CD8-positive, alpha-beta memory T cell (primary cell): ENCODE data around the gene QSOX1. TPM values are rescaled to one million over a fixed set of nuclear protein-coding genes. Genes with fewer than 3 reads are reported as not detected.

Source experiments
- CTCF ChIA-PET: fragments of 350-600 bp; sonication (Branson Sonifier 250); formaldehyde crosslinking; loops from one replicate; lab custom pipeline; 2021; ENCODE audit warnings: antibody characterized with exemption; lab: Charles Lee
- POLR2A ChIA-PET: fragments of 350-600 bp; sonication (Branson Sonifier 250); formaldehyde crosslinking; loops from one replicate; lab custom pipeline; 2021; ENCODE audit warnings: antibody characterized with exemption; lab: Charles Lee
- DNase-seq, 5 donors: peaks; one replicate each; pipeline versions ENCODE4 v3.0.0 to v3.0.0-alpha.2; 2020 to 2022; ENCODE audit warnings: mixed read lengths in 1 of 5
- H3K27ac ChIP-seq: one replicate; pipeline ENCODE4 v1.7.0; 2013; ENCODE audit warnings: low read depth, mild to moderate bottlenecking, low read length, moderate library complexity
- H3K27me3 ChIP-seq: 2 replicates; pipeline ENCODE4 v1.7.0; 2013; ENCODE audit warnings: low read length, mild to moderate bottlenecking; ENCODE audit not compliant: insufficient read depth, poor library complexity, severe bottlenecking
- H3K36me3 ChIP-seq: 2 replicates; pipeline ENCODE4 v1.7.0; 2013; ENCODE audit warnings: mild to moderate bottlenecking, low read length, moderate library complexity; ENCODE audit not compliant: insufficient read depth
- H3K4me1 ChIP-seq: 2 replicates; pipeline ENCODE4 v1.7.0; 2013; ENCODE audit warnings: mild to moderate bottlenecking, low read length, moderate library complexity; ENCODE audit not compliant: insufficient read depth
- H3K4me3 ChIP-seq: 2 replicates; pipeline ENCODE4 v1.7.0; 2013; ENCODE audit warnings: mild to moderate bottlenecking, low read length
- H3K9me3 ChIP-seq: 2 replicates; pipeline ENCODE4 v1.7.0; 2013; ENCODE audit warnings: mild to moderate bottlenecking, low read length
- H3K27ac Mint-ChIP-seq, 8 donors: one replicate each; pipeline ENCODE4 v1.8.0; 2020 to 2021; ENCODE audit warnings: mixed read lengths in 8 of 8, mild to moderate bottlenecking in 6 of 8, inconsistent platforms in 3 of 8, moderate library complexity in 3 of 8
- H3K27me3 Mint-ChIP-seq, 2 donors: one replicate each; pipeline ENCODE4 v1.8.0; 2020 to 2021; ENCODE audit warnings: mixed read lengths in 2 of 2, mild to moderate bottlenecking in 1 of 2, moderate library complexity in 1 of 2
- H3K36me3 Mint-ChIP-seq, 3 donors: one replicate each; pipeline ENCODE4 v1.8.0; 2020 to 2021; ENCODE audit warnings: mixed read lengths in 3 of 3, inconsistent platforms in 1 of 3, mild to moderate bottlenecking in 1 of 3
- H3K4me1 Mint-ChIP-seq, 3 donors: one replicate each; pipeline ENCODE4 v1.8.0; 2020 to 2021; ENCODE audit warnings: mixed read lengths in 3 of 3, inconsistent platforms in 1 of 3, mild to moderate bottlenecking in 1 of 3
- H3K4me3 Mint-ChIP-seq, 7 donors: one replicate each; pipeline ENCODE4 v1.8.0; 2020 to 2021; ENCODE audit warnings: mixed read lengths in 7 of 7, mild to moderate bottlenecking in 6 of 7, moderate library complexity in 4 of 7, inconsistent platforms in 2 of 7
- H3K9me3 Mint-ChIP-seq, 5 donors: one replicate each; pipeline ENCODE4 v1.8.0; 2020 to 2022; ENCODE audit warnings: mixed read lengths in 5 of 5, mild to moderate bottlenecking in 3 of 5, moderate library complexity in 2 of 5, inconsistent platforms in 1 of 5
- polyA plus RNA-seq: library from polyadenylated mRNA; unstranded; fragments of 300-500 nt; fragmentation: Illumina TruSeq; gene quantifications from one replicate; pipeline ENCODE4 v1.2.3, GENCODE V29; 2021
- total RNA-seq, 2 experiments: library from RNA; stranded (reverse); gene quantifications; one replicate each; pipeline ENCODE4 v1.2.3, GENCODE V29; 2021

The QSOX1 gene
- total and polyA plus RNA-seq, 3 experiments from 2014 or later, result 14.2 to 33.3 (median 32.9) TPM

DNA sequence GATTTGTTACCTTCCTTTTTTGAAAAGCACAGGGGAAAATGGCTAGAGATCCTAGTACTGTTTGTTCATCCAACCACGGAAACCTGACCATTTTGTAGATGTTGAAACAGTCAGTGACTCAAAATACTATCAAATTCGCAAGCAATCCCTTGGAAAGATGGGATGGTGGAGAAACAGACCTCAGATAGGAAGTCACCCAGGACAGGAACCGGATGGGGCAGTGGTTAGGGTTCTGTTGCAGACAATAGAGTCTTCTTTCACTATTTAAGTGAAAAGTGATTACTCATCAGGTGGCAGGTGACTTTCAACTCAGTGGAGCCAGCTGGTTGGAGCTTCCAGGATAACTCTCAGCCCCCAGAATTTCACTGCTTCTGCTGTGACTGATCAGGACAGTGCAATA is 92.4 kb downstream of the QSOX1 start:
- Mint-ChIP-seq H3K4me3 (no peak overlapping the region), H3K27ac (no peak overlapping the region), H3K4me1 (peaks cover 0 to 8% (median 0%) of the 10 kb centered on the region in 3 donors), H3K9me3 (no peaks in the 10 kb centered on the region), H3K27me3 (peaks cover 25 to 60% of the 10 kb centered on the region in 2 donors), H3K36me3 (no peaks in the 10 kb centered on the region)
- H3K4me3 ChIP-seq, result no peak overlapping the region
- no peaks in the 10 kb centered on the region for H3K4me1 ChIP-seq
- H3K36me3 ChIP-seq, result no peaks in the 10 kb centered on the region
- peak in 1 of 5 donors; percentile 0 for DNase-seq
- H3K27me3 ChIP-seq, result peaks cover 8% of the 10 kb centered on the region
- H3K9me3 ChIP-seq, result no peaks in the 10 kb centered on the region
- POLR2A ChIA-PET, result no interaction called here
- CTCF ChIA-PET, result no interaction called here
- H3K27ac ChIP-seq, result no peak overlapping the region

DNA sequence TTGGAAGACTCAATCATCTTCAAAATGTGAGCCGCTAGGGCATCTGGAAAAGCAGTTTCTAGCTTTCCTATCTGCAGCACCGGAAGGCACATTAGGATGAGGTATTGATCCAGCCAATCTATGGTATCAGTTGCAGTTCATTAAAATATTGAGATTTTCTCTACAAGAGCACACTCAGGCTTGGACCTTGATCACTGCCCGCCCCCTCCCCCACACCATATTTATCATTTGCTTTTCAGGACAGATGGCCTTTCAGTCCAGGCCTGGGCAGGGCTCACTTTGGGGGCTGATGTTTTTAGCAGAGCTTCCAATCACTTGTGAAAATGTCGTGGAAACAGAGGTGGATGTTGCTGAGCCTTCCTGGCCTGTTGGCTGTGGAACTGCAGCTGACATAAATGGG is 92.9 kb downstream of the QSOX1 start:
- Histone ChIP-seq H3K4me3 (no peak overlapping the region), H3K36me3 (no peaks in the 10 kb centered on the region), H3K27ac (no peak overlapping the region), H3K4me1 (no peaks in the 10 kb centered on the region), H3K27me3 (peaks cover 13% of the 10 kb centered on the region), H3K9me3 (no peaks in the 10 kb centered on the region)
- H3K27me3 Mint-ChIP-seq, result peaks cover 22 to 60% of the 10 kb centered on the region in 2 donors
- H3K27ac Mint-ChIP-seq, result no peak overlapping the region
- POLR2A ChIA-PET, result no interaction called here
- H3K4me1 Mint-ChIP-seq, result peaks cover 2 to 8% (median 2%) of the 10 kb centered on the region in 3 donors
- no peaks in the 10 kb centered on the region for H3K9me3 Mint-ChIP-seq
- CTCF ChIA-PET, result no interaction called here
- no peak overlapping the region for H3K4me3 Mint-ChIP-seq
- no peaks in the 10 kb centered on the region for H3K36me3 Mint-ChIP-seq
- DNase-seq, result peak in 1 of 5 donors; percentile 16

DNA sequence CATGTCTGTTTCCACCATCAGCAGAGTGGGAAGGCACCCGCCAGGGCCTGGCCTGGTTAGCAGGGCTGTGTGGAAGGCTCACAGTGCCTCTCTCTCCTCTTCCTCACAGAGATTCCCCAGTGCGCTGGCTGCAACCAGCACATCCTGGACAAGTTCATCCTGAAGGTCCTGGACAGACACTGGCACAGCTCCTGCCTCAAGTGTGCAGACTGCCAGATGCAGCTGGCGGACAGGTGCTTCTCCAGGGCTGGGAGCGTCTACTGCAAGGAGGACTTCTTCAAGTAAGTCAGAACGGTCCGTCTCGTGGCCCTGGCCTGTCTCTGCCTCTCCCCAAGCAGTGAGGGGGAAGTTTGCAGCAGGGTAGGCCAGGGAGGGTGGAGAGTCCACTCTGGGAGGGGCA is 93.5 kb downstream of the QSOX1 start:
- CTCF ChIA-PET, result no interaction called here

DNA sequence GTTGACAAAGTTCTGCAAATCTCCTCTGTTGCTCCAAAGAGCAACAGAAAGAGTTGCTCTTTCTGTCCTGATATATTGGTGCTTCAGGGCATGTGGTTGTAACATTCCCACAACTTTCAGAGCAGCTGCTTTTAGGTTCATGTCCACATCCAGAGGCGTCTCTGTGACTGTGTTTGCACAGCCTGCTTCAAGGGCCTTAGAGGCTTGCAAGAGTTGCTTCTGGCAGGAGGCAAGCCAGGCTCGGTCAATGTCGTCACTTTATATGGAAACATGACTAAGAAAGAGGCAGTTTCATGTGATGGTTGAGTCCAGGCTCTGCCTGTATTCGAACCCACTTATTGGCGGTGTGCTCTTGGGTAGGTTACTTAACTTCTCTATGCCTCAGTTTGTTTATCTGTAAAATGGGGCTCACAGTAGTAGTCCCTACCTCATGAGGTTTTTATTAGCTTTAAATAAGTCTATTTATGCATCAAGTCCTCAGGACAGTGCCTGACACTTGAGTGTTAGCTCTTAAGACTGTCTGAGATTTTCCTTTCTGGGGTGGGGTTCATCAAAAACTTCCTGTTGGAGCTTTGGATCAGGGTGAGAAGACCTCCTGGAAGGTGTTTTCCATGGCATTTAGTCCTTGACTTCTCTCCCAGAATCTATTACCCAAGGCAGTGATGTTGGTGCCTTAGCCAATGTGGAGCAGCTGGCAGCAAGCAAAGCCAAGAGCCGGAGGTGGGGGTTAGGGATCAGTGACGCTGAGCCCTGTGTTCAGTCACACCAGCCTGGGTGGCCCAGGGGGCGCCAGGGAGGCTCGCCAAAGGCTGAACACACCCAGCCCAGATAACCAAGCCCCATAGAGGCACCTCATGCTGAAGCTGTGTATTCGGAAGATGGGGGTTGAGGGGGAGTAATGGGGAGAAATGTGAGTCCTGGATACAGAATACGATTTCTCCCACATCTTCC is 94.3 kb downstream of the QSOX1 start:
- H3K4me1 ChIP-seq, result no peaks in the 10 kb centered on the region
- POLR2A ChIA-PET, result no interaction called here
- CTCF ChIA-PET, result no interaction called here
- H3K9me3 Mint-ChIP-seq, result no peaks in the 10 kb centered on the region
- peaks cover 22% of the 10 kb centered on the region for H3K27me3 ChIP-seq
- no peak overlapping the region for H3K4me3 ChIP-seq
- H3K36me3 Mint-ChIP-seq, result no peaks in the 10 kb centered on the region
- no peak overlapping the region for H3K4me3 Mint-ChIP-seq
- no peak overlapping the region for H3K27ac ChIP-seq
- H3K27ac Mint-ChIP-seq, result no peak overlapping the region
- peaks cover 32 to 67% of the 10 kb centered on the region in 2 donors for H3K27me3 Mint-ChIP-seq
- H3K4me1 Mint-ChIP-seq, result peaks cover 2 to 8% (median 3%) of the 10 kb centered on the region in 3 donors
- peak in 1 of 5 donors; percentile 29 for DNase-seq
- no peaks in the 10 kb centered on the region for H3K9me3 ChIP-seq
- H3K36me3 ChIP-seq, result no peaks in the 10 kb centered on the region

More for the DNA sequence above, 93.5 kb downstream of the QSOX1 start:
- no peaks in the 10 kb centered on the region for H3K9me3 ChIP-seq
- peaks cover 19% of the 10 kb centered on the region for H3K27me3 ChIP-seq
- no peaks in the 10 kb centered on the region for H3K9me3 Mint-ChIP-seq
- peaks cover 2 to 8% (median 3%) of the 10 kb centered on the region in 3 donors for H3K4me1 Mint-ChIP-seq
- H3K36me3 ChIP-seq, result no peaks in the 10 kb centered on the region
- H3K27me3 Mint-ChIP-seq, result peaks cover 24 to 65% of the 10 kb centered on the region in 2 donors
- H3K4me1 ChIP-seq, result no peaks in the 10 kb centered on the region
- DNase-seq, result peak in 1 of 5 donors; percentile 32
- no peaks in the 10 kb centered on the region for H3K36me3 Mint-ChIP-seq
- POLR2A ChIA-PET, result no interaction called here
- no peak overlapping the region for H3K4me3 Mint-ChIP-seq
- H3K4me3 ChIP-seq, result no peak overlapping the region
- H3K27ac Mint-ChIP-seq, result no peak overlapping the region
- no peak overlapping the region for H3K27ac ChIP-seq

DNA sequence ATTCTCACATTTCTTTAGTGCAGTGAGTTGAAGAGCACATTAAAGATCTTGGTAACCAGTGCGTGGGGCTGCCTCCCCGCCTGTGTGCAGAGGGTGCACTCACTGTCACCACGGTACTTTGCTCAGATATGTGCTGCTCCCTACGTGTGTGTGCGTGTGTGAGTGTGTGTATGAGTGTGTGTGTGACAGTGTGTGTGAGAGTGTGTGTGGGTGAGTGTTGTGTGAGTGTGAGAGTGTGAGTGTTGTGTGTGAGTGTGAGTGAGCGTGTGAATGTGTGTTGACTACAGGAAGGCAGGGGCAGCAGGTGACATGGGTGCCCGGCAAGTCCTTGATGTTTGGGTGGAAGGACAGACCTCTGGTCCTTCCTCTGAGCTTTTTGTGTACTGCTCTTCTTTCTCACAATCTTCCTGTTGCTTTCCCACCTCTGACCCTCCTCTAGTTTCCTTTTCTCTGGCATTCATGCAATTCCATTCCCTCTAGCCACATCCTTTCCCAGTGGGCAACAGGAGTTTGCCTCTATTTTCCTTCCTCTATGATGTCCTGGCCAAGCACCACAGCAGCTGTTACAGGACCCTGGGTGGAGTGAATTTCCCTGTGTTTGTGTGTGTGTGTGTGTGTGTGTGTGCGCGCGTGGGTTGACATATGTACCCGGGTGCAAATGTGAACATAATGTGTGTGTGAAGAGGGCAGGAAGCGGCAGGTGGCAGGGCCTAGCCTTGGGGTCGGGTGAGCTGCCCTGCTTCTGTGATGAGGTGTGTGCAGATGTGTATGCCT is 95.2 kb downstream of the QSOX1 start:
- ChIA-PET CTCF (no interaction called here), POLR2A (no interaction called here)
- H3K4me3 ChIP-seq, result no peak overlapping the region
- H3K27me3 ChIP-seq, result peaks cover 22% of the 10 kb centered on the region
- no peaks in the 10 kb centered on the region for H3K9me3 Mint-ChIP-seq
- H3K27ac ChIP-seq, result no peak overlapping the region
- H3K9me3 ChIP-seq, result no peaks in the 10 kb centered on the region
- H3K36me3 Mint-ChIP-seq, result no peaks in the 10 kb centered on the region
- peak in 1 of 5 donors; percentile 23 for DNase-seq
- H3K27me3 Mint-ChIP-seq, result peaks cover 35 to 66% of the 10 kb centered on the region in 2 donors
- H3K36me3 ChIP-seq, result no peaks in the 10 kb centered on the region
- no peaks in the 10 kb centered on the region for H3K4me1 ChIP-seq
- H3K4me1 Mint-ChIP-seq, result peaks cover 2 to 8% (median 3%) of the 10 kb centered on the region in 3 donors
- H3K27ac Mint-ChIP-seq, result peak overlapping the region in 1 of 8 donors; percentile 72
- peak overlapping the region in 2 of 7 donors; percentile 1 to 20 for H3K4me3 Mint-ChIP-seq

DNA sequence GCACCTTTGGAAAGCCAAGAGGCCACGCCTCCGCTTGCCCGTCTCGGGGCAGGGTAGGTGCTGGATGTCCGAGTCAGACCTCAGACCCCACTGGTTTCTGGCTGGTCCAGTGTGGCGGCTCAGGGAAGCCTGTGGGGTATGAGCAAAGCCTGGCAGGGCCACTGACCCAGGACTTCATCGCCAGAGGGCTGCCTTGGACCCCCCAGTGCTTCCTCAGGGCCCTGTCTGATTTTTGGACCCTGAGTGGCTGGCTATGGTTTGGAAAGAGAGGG is 95.8 kb downstream of the QSOX1 start:
- CTCF ChIA-PET, result no interaction called here
- no peak overlapping the region for H3K4me3 ChIP-seq
- peaks cover 22% of the 10 kb centered on the region for H3K27me3 ChIP-seq

DNA sequence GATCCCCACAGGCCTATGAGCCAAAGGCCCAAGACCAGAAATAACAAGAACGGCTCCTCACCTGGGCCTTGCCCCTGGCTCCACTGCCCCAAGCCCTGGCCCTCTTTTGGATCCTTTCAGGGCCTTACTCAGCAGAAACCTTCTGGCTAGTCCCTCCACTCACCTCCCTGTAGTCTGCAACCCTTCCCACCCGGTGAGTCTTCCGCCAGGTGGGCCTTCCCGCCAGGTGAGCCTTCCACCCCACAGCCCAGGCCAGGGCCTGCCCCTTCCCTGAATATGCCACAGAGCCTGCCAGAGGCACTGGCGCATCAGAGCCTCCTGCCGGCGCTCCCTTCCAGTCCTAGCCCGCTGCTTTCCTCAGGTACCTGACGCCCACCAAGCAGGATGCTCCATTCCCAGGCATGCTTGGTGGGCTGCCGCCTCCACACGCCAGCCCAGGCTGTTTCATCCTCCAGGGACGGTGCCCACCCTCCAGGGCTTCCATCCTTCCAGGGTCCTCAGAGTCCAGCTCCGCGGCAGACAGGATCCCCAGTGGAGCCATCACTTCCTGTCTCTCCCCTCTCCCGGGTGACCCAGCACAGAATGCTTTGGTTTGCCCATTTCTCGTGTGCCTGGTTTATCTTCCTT is 96.3 kb downstream of the QSOX1 start:
- no peaks in the 10 kb centered on the region for H3K9me3 ChIP-seq
- no peaks in the 10 kb centered on the region for H3K36me3 ChIP-seq
- H3K36me3 Mint-ChIP-seq, result no peaks in the 10 kb centered on the region
- H3K4me1 ChIP-seq, result no peaks in the 10 kb centered on the region
- peaks cover 2 to 8% (median 3%) of the 10 kb centered on the region in 3 donors for H3K4me1 Mint-ChIP-seq
- peak in 1 of 5 donors; percentile 23 for DNase-seq
- peaks cover 36 to 63% of the 10 kb centered on the region in 2 donors for H3K27me3 Mint-ChIP-seq
- CTCF ChIA-PET, result no interaction called here
- POLR2A ChIA-PET, result no interaction called here
- H3K9me3 Mint-ChIP-seq, result no peaks in the 10 kb centered on the region
- peak overlapping the region in 1 of 8 donors; percentile 29 for H3K27ac Mint-ChIP-seq
- H3K27me3 ChIP-seq, result peaks cover 26% of the 10 kb centered on the region
- no peak overlapping the region for H3K4me3 Mint-ChIP-seq
- H3K4me3 ChIP-seq, result no peak overlapping the region
- H3K27ac ChIP-seq, result no peak overlapping the region

More for the DNA sequence above, 95.8 kb downstream of the QSOX1 start:
- peaks cover 2 to 8% (median 3%) of the 10 kb centered on the region in 3 donors for H3K4me1 Mint-ChIP-seq
- H3K27me3 Mint-ChIP-seq, result peaks cover 35 to 63% of the 10 kb centered on the region in 2 donors
- H3K4me3 Mint-ChIP-seq, result no peak overlapping the region
- Histone ChIP-seq H3K27ac (no peak overlapping the region), H3K36me3 (no peaks in the 10 kb centered on the region), H3K4me1 (no peaks in the 10 kb centered on the region), H3K9me3 (no peaks in the 10 kb centered on the region)
- POLR2A ChIA-PET, result no interaction called here
- H3K27ac Mint-ChIP-seq, result no peak overlapping the region
- DNase-seq, result peak in 1 of 5 donors; percentile 39
- H3K9me3 Mint-ChIP-seq, result no peaks in the 10 kb centered on the region
- no peaks in the 10 kb centered on the region for H3K36me3 Mint-ChIP-seq
